GM21528 (cell line): ENCODE measurements around the gene TRRAP.
A peak's percentile ranks its signal among the peaks of the same experiment; 100 is the strongest.
"Not testable (repeated sequence)": the region's sequence is repeated elsewhere in the genome, so short reads cannot be mapped to it uniquely, and the experiment has no call there.

ENCODE experiments used
- ATAC-seq: cut with Tn5 transposase; IDR thresholded peaks from one replicate; pipeline ENCODE4 v1.9.1; 2021; ENCODE audit warnings: mild to moderate bottlenecking, moderate library complexity; ENCODE audit not compliant: unreplicated experiment, low FRiP score

The TRRAP gene

DNA sequence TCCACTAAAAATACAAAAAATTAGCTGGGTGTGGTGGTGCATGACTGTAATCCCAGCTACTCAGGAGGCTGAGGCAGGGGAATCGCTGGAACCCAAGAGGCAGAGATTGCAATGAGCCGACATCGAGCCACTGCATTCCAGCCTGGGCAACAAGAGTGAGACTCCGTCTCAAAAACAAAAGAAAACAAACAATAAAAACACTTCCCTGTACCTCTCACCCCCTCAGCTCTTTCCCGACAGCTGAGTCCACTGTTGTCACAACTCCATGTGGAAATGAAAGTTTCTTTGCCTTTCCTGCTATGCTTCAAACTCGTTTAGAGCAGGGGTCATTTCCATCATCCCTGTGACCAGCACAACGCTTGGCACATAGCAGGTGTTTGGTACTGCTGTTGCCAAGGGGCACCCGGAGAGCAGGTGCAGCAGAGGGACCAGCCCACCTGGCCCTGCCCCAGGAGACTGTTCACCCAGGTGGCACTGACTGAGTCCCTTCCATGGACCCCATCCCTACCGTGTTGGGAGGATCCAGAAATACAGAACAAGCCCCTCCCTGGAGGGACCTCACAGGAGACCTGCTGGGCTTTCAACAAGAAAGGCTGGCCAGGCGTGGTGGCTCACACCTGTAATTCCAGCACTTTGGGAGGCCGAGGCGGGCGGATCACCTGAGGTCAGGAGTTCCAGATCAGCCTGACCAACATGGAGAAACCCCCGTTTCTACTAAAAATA, 13.4 kb upstream of the TRRAP start:
- no peak for ATAC-seq

DNA sequence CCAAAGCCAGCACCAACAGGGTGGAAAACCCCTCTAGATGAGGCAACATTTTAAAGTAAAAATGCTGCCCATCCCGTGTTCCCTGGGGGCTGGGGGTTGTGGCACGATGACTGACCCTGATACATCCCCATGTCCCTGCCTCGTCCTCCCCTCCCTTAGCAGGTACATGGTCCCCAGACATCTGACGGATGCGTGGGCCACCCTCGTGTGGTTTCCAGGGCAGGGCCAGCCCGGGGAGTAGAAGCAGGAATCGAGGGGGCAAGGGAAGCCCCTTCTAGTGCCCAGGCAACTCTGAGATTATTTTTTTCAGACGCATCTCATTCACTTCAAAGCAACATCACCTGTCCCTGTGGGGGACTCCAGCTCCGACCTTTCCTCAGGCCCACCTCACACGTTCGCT, 12.0 kb upstream of the TRRAP start:
- ATAC-seq = no peak

DNA sequence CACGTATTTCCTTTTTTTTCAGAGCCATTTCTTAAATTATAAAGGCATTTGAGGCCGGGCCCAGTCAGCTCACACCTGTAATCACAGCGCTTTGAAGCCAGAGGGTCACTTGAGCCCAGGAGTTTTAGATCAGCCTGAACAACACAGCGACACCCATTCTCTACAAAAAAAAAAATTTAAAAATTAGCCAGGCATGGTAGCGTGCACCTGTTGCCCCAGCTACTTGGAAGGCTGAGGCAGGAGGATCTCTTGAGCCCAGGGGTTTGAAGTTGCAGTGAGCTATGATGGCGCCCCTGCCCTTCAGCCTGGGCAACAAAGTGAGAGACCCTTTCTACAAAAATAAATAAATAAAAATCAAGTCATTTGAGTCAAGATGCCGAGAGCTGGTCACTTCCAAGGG, 11.6 kb upstream of the TRRAP start:
- no peak for ATAC-seq

DNA sequence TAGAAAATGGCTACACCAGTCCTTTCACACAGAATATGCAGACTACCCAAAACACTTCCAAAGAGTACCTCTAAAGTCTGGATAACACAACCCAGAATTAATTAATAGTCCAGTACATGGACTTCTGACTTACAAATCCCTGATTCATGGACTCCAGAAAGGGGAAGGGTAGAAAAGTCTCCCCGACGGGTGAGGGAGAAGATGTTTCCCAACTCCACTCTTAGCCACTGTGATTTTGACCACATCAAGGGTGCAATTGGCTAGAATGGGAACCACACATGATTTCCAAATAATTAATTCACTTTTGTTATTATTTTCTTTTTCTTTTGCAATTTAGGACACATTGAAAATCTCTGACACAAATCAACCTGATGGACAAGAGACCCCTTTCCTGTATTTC, 9.9 kb upstream of the TRRAP start:
- ATAC-seq = no peak

DNA sequence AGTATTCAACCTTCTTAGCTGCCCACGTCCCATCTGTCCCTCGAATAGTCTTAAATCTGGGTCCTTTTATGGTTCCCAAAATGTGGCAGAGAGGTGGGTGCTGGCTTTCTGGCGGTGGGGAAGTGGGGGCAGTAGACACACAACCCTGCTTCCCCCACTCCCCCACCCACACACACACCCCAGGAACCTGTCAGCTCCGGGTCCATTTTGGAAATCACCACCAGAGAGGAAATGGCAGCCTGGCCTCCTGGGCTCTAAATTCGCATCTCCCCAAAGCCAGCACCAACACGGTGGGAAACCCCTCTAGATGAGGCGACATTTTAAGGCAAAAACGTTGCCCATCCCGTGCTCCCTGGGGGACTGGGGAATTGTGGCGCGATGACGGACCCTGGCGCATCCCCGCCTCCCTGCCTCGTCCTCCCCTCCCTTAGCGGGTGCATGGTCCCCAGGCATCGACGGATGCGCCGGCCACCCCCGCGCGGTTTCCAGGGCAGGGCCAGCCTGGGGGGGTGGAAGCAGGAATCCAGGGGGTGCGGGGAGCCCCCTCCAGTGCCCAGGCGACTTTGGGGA, 9.2 kb upstream of the TRRAP start:
- ATAC-seq = no peak

DNA sequence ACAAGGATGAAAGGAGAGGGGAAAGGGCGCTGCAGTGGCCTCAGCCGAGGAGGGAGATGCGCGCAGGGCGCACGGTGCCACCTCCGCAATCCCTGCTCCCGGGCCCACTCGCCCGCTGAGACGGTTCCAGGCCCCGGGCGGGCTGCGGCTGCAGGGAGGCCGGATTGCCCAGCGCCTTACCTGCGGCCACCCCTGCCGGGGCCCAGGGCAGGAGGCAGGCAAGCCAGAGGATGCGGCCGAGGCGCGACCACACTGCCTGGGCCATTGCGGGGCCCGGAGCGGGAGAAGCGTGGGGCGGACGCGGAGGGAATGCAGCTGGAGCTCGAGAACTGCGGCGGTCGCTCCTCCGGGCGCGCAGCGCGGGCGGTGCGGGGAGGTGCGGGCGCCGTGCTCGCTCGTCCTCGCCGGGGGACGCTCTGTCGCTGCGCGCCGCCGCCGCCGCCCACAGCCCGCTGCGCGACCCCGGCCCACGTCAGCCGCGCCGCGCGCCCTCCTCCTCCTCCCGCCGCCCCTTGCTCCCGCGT, 8.7 kb upstream of the TRRAP start, which contains the start of gene TMEM130:
Gene TMEM130, minus strand, starts transcription at position 418 of the 524 bp plus-strand sequence. Its CDS starts 153 bp downstream, at position 265.
- ATAC-seq = no peak

DNA sequence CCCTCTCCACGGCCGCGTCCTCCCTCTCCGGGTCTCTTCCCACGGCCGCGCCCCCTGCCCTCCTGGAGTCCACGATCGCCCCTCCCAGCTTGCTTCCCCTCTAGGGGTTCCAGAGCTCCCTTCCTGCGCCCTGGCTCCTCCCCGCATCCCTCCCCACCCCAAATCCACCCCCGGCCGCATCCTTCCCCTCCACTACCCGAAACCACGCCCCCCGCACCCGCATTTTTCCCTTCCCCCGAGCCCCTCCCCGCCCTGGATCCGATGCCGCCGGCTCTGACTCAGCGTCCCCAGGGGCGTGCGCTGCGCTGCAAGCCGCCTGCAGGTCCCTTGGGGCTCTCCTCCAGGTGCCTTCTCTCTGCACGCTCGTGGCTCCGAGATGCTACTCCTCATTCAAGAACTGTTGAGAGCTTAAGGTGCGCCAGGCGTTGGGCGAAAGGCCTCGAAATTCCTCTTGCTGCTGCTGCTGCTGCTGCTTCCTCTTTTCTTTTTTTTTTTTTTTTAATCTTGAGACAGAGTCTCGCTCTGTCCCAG, 8.1 kb upstream of the TRRAP start:
- no peak for ATAC-seq

DNA sequence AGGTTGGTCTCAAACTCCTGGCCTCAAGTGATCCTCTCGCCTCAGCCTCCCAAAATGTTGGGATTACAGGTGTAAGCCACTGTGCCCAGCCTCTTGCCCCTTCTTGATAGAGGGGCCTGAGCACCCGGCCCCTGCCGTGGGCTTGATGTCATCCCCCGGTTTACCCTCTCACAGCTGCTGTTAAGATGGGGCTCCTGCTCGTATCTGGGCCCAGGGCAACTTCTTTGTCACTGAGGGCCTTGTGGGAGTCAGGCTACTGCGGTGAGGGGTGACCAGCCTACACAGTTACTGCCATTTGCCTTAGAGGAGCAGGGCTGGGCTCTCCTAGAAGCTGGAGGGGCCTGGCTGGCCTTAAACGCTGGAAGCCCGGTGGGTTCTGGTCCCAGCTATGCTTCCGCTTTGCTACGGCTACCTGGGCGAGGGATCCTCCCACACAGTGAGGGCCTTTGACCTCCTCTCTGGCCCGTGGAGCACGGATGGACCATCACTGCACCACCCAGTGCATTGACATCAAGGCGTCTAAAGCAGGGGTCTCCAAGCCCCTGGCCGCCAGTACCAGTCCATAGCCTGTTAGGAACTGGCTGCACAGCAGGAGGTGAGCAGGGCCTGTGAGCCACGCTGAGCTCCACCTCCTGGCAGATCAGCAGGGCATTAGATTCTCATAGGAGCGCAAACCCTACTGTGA, 7.4 kb upstream of the TRRAP start:
- ATAC-seq = no peak

DNA sequence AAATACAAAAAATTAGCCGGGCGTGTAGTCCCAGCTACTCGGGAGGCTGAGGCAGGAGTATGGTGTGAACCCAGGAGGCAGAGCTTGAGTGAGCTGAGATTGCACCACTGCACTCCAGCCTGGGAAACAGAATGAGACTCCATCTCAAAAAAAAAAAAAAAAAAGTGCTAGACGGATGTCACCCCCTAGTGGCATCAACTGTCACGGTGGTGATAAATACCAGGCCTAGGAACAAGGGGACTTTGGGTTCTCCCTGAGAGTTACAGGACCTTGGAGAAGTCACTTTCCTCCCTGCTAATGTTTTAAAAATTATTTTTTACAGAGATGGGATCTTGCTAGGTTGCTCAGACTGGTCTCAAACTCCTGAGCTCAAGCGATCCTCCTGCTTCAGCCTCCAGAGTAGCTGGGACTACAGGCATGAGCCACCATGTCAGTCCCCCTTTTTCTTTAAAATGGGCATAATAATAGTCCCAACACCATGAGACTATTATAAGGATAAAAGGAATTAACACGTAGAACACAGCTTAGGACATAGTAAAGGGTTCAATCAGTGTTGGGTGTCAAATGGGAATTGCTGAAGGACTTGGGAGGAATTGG, 5.9 kb upstream of the TRRAP start:
- no peak for ATAC-seq

DNA sequence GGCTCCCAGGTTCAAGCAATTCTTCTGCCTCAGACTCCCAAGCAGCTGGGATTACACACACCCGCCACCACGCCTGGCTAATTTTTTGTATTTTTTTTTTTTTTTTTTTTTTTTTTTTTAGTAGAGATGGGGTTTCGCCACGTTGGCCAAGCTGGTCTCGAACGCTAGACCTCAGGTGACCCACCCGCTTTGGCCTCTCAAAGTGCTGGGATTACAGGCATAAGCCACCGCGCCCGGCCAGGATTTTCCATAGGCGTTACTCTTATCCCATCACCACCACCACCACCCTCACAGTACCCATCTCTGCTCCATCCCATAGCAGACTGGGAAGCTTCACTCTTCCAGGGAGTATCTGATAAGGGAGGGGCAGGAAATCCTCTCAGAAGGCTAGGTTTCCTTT, 4.7 kb upstream of the TRRAP start:
- ATAC-seq = not testable (repeated sequence)

DNA sequence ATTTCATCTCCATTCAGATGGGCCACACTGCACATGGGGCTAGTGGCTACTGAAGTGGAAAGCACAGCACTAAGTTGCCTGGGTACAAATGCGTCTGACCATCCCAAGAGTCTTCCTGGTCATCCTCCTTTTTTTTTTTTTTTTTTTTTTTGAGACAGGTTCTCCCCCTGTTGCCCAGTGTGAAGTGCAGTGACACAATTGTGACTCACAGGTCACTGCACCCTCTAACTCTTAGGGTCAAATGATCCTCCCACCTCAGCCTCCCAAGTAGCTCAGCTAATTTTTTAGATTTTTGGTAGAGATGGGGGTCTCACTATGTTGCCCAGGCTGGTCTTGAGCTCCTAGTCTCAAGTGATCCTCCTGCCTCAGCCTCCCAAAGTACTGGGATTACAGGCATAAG, 3.4 kb upstream of the TRRAP start:
- ATAC-seq = no peak

DNA sequence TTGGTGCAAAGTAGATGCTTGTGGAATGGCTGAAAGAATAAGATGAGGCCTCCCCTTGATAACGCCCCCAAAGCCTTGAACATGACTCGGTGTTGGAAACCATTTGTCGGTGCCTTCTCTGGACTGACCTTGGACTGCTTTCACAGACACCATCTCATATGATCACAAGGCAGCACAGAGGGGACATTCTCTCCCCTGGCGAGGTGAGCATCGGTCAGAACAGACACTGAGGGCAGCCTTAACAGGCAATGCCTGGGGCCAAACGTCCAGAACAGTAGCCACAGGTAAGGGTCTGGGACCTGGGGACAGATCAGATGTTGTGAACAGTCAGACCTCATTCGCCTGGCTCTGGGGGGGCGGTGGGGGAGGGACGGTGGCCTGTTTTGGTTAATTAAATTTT, 2.8 kb upstream of the TRRAP start:
- no peak for ATAC-seq

DNA sequence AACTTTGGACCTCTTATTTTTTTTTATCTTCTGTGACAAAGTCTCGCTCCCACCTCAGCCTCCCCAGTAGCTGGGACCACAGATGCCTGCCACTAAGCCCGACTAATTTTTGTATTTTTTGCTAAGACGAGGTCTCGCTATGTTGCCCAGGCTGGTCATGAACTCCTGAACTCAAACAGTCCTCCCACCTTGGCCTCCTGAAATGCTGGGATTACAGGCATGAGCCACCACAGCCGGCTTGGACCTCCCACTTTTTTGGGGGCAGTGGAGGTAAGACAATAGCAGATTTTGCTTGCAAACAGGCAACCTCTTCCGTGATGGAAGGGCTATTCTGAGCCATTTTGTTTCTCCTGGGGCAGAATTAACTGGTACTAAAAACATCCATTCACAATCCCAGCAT, 1.2 kb upstream of the TRRAP start:
- ATAC-seq = no peak

DNA sequence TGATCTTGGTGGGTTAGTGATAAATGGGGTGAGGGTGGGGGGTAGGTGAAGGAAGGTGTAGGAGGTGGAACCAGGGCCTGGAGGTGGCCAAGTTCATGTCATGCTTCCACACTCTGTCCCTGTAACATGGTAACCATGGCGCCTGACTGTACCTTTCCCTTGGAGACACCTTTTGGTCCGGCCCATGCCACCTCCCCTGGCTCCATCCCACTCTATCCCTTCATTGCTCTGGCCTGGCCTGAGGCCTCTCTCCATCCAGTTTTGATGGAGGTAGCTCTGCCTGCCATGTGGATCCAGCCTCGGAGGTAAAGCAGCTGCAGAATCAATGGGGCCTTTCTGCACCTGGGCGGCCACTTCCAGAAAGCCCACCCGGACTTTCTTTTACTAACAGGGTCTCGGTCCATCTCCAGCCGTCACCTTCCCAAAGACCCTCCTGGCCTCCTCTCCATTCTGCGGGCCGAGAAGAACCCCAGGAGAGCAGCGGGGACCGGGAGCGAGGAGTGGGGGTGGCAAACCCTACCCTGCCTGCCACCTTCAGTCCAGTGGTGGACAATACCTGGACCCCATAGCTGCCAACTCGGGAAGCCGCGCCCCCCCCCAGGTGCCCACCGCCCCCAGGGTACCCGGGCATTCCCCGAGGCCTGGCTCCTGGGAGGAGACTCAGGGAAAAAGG, 504 bp upstream of the TRRAP start:
- no peak for ATAC-seq

DNA sequence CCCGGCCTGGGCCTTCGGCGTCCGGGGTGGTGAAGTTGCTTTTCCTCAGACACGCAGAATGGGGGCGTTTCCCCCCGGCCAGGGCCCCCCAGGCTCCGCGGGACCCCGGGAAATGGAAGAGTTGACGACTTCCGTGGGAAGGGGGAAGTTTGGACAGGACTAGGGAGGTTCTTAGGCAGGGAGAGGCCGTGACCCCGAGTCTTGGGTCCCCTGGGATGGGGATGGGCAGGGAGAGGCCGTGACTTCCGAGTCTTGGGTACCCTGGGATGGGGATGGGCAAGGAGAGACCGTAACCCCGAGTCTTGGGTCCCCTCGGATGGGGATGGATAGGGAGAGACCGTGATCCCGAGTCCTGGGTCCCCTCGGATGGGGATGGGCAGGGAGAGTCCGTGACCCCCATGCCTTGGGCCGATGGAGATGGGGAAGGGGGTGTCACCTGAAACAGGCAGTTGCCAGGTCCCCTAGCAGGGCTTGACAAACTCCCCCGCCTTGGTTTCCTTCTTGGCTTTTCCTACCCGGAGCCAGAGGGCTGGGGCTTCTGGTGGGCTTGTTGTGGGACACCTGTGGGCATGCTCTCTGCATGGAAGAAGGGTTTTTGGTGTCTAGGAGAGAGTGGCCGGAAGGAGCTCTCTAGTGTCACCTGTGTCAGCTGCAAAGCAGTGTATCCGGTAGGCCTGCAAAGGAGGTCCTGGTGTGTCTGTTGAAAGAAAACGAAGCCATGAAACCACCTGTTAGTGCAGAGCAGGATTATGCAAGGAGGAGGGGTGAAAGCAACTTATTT, 1.1 kb downstream of the TRRAP start:
- ATAC-seq = peak; percentile 68

DNA sequence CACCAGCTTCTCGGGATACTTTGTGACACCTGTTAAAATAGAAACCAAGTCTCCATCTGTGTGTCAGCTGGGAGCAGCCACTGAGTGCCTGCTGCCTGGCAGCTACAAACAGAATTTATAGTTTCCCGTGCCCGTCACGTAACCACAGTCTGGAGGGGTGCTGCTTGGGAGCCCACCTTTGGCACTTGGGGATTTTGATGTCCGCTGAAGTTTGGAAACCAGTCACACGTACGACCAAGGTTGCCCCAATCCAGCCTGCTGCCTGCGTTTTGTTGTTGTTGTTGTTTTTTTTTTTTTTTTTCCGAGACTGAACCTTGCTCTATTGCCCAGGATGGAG, 1.6 kb downstream of the TRRAP start:
- ATAC-seq = no peak

DNA sequence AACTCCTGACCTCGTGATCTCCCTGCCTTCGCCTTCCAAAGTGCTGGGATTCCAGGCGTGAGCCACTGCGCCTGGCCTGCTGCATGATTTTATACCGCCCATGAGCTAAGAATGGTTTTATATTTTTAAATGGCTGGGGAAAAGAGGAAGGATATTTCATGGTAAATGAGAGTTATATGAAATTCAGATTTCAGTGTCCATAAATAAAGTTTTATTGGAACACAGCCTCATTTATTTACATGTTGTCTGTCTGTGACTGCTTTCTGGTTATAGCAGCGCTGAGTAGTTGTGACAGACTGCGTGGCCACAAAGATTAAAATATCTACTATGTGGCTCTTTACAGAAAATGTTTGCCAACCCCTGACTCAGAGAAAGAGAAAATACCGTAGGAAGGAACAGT, 2.2 kb downstream of the TRRAP start:
- no peak for ATAC-seq

DNA sequence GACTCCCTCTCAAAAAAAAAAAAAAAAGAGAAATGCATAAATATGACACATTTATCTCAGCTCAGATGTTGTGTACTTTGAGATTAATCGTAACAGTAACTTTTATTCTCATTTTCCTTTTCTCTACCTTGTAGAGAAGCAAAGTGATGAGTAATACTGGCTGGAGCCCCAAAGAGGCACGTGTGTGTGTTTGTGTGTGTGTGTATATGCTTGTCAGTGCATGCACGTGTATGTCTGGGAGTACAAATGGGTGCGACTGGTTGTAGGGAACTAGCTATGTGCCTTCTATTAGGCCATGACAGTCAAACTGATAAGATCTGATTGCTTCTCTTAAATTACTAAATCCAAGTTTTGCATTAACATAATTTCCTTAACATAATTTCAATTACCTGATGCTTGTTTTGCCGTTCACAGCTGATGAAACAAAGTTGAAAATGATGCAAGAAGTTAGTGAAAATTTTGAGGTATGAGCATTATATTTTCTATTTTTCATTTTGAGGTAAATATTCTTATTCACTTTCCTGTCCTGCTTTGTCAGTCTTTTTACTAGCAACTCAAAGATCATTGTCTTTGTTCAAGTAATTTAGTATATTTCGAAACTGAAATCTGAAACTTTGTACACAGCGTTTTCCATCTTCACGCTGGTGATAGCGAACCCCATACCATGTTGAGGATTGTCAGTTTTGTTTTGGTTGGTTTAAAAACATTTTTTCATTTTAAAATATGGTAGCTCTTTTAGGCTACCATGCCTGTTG, 3.4 kb downstream of the TRRAP start:
- no peak for ATAC-seq

DNA sequence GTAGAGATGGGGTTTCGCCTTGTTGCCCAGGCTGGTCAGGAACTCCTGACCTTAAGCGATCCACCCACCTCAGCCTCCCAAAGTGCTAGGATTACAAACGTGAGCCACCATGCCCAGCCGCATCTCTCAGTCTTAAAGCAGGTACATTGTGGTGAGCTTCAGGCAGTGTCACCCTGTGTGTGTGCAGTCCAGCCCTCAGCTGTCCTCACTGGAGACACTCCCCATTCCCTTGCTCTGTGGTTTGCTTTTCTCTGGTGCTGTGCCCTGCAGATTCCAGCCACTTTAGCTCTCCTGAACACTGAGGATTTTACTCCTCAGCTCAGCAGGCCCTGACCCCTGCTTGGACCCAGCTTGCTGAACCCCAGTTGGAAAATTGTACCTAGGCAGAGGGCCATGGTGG, 6.1 kb downstream of the TRRAP start:
- ATAC-seq = no peak
